H9 (cell line): ENCODE data around the gene DNAJB4. TPM values are rescaled to one million over a fixed set of nuclear protein-coding genes. Genes with fewer than 3 reads are reported as not detected.

ENCODE experiments used
- DNase-seq: peaks from one replicate; pipeline ENCODE4 v3.0.0-alpha.2; 2017
- H2AFZ ChIP-seq: one replicate; pipeline ENCODE4 v1.6.1; 2013; ENCODE audit warnings: mild to moderate bottlenecking, low read length, control low read depth, moderate library complexity
- H2AK5ac ChIP-seq: 2 replicates; pipeline ENCODE4 v1.6.1; 2013; ENCODE audit warnings: low read length, control low read depth, mixed read lengths; ENCODE audit not compliant: insufficient read length
- H2BK120ac ChIP-seq: one replicate; pipeline ENCODE4 v1.6.1; 2013; ENCODE audit warnings: low read depth, mild to moderate bottlenecking, low read length, control low read depth, inconsistent platforms; ENCODE audit not compliant: poor library complexity, severe bottlenecking
- H2BK12ac ChIP-seq: 2 replicates; pipeline ENCODE4 v1.6.1; 2013; ENCODE audit warnings: low read length, control low read depth, mixed read lengths, low read depth; ENCODE audit not compliant: insufficient read length
- H2BK15ac ChIP-seq: 2 replicates; pipeline ENCODE4 v1.6.1; 2013; ENCODE audit warnings: low read depth, low read length, control low read depth
- H2BK20ac ChIP-seq: one replicate; pipeline ENCODE4 v1.6.1; 2013; ENCODE audit warnings: low read depth, mild to moderate bottlenecking, low read length, control low read depth, inconsistent platforms; ENCODE audit not compliant: poor library complexity, severe bottlenecking
- H2BK5ac ChIP-seq: 2 replicates; pipeline ENCODE4 v1.6.1; 2013; ENCODE audit warnings: low read length, control low read depth, mixed read lengths; ENCODE audit not compliant: insufficient read length
- H3K14ac ChIP-seq: 2 replicates; pipeline ENCODE4 v1.6.1; 2013; ENCODE audit warnings: low read length, control low read depth; ENCODE audit not compliant: insufficient read depth
- H3K18ac ChIP-seq: 2 replicates; pipeline ENCODE4 v1.6.1; 2013; ENCODE audit warnings: low read depth, mild to moderate bottlenecking, mixed read lengths, low read length, control low read depth; ENCODE audit not compliant: insufficient read length
- H3K23ac ChIP-seq: 2 replicates; pipeline ENCODE4 v1.6.1; 2013; ENCODE audit warnings: low read length, control low read depth, mixed read lengths, low read depth; ENCODE audit not compliant: insufficient read length
- H3K23me2 ChIP-seq: 2 replicates; pipeline ENCODE4 v1.6.1; 2013; ENCODE audit warnings: low read depth, mild to moderate bottlenecking, mixed read lengths, low read length, control low read depth; ENCODE audit not compliant: insufficient read length, poor library complexity, severe bottlenecking
- H3K27ac ChIP-seq: 2 replicates; pipeline ENCODE4 v1.5.1; 2013; ENCODE audit warnings: low read length, control low read depth, mixed read lengths, low read depth; ENCODE audit not compliant: insufficient read length
- H3K27me3 ChIP-seq: 2 replicates; pipeline ENCODE4 v1.6.1; 2013; ENCODE audit warnings: low read length, control low read depth, inconsistent platforms; ENCODE audit not compliant: insufficient read depth
- H3K4ac ChIP-seq: 2 replicates; pipeline ENCODE4 v1.6.1; 2013; ENCODE audit warnings: low read depth, mild to moderate bottlenecking, control low read depth, inconsistent platforms, low read length, moderate library complexity
- H3K4me1 ChIP-seq: 2 replicates; pipeline ENCODE4 v1.6.1; 2013; ENCODE audit warnings: low read length, control low read depth, inconsistent platforms; ENCODE audit not compliant: insufficient read depth
- H3K4me2 ChIP-seq: 2 replicates; pipeline ENCODE4 v1.6.1; 2013; ENCODE audit warnings: low read length, control low read depth, mixed read lengths; ENCODE audit not compliant: insufficient read length, insufficient read depth
- H3K56ac ChIP-seq: 2 replicates; pipeline ENCODE4 v1.6.1; 2013; ENCODE audit warnings: low read depth, mild to moderate bottlenecking, mixed read lengths, low read length, control low read depth; ENCODE audit not compliant: insufficient read length
- H3K79me1 ChIP-seq: 2 replicates; pipeline ENCODE4 v1.6.1; 2013; ENCODE audit warnings: low read depth, mild to moderate bottlenecking, moderate library complexity, low read length, control low read depth, inconsistent platforms; ENCODE audit not compliant: insufficient read depth, poor library complexity, severe bottlenecking
- H3K79me2 ChIP-seq: 2 replicates; pipeline ENCODE4 v1.6.1; 2013; ENCODE audit warnings: low read length, control low read depth, inconsistent platforms; ENCODE audit not compliant: insufficient read depth
- H3K9ac ChIP-seq: 2 replicates; pipeline ENCODE4 v1.6.1; 2013; ENCODE audit warnings: low read length, control low read depth, mixed read lengths; ENCODE audit not compliant: insufficient read length; ENCODE audit errors: extremely low read depth
- H3K9me3 ChIP-seq: one replicate; pipeline ENCODE4 v1.6.1; 2013; ENCODE audit warnings: low read depth, low read length, inconsistent platforms; ENCODE audit not compliant: control insufficient read depth
- H3T11ph ChIP-seq: one replicate; pipeline ENCODE4 v1.6.1; 2013; ENCODE audit warnings: mild to moderate bottlenecking, low read length, control low read depth, inconsistent platforms
- H4K20me1 ChIP-seq: one replicate; pipeline ENCODE4 v1.6.1; 2013; ENCODE audit not compliant: control insufficient read depth, insufficient read length, insufficient read depth
- H4K5ac ChIP-seq: 2 replicates; pipeline ENCODE4 v1.6.1; 2013; ENCODE audit warnings: low read depth, mild to moderate bottlenecking, mixed read lengths, low read length, control low read depth; ENCODE audit not compliant: insufficient read length
- H4K8ac ChIP-seq: replicated peaks from 2 replicates; pipeline ENCODE4 v1.6.1; 2013; ENCODE audit warnings: low read length, control low read depth, mixed read lengths, low read depth; ENCODE audit not compliant: insufficient read length
- H4K91ac ChIP-seq: 2 replicates; pipeline ENCODE4 v1.6.1; 2013; ENCODE audit warnings: low read depth, mild to moderate bottlenecking, moderate library complexity, mixed read lengths, low read length, control low read depth; ENCODE audit not compliant: insufficient read length
- H3K27ac Mint-ChIP-seq, 3 experiments: 2 replicates in 2 of 3; 3 replicates in 1 of 3; pipeline ENCODE4 v1.8.0; 2020 to 2021; ENCODE audit warnings: mixed read lengths in 3 of 3, mild to moderate bottlenecking in 1 of 3, moderate library complexity in 1 of 3
- H3K27me3 Mint-ChIP-seq: 2 replicates; pipeline ENCODE4 v1.8.0; 2021; ENCODE audit warnings: low read depth, mild to moderate bottlenecking, moderate library complexity, mixed read lengths
- H3K36me3 Mint-ChIP-seq, 3 experiments: 2 replicates in 2 of 3; 3 replicates in 1 of 3; pipeline ENCODE4 v1.8.0; 2020 to 2021; ENCODE audit warnings: low read depth in 3 of 3, mixed read lengths in 3 of 3; ENCODE audit not compliant: insufficient read depth in 1 of 3
- H3K4me1 Mint-ChIP-seq, 2 experiments: 2 replicates each; pipeline ENCODE4 v1.8.0; 2020; ENCODE audit warnings: mixed read lengths in 2 of 2
- H3K4me3 Mint-ChIP-seq, 2 experiments: 2 replicates in 1 of 2; 3 replicates in 1 of 2; pipeline ENCODE4 v1.8.0; 2020 to 2021; ENCODE audit warnings: mild to moderate bottlenecking in 2 of 2, mixed read lengths in 2 of 2, moderate library complexity in 1 of 2
- H3K9me3 Mint-ChIP-seq, 2 experiments: 2 replicates in 1 of 2; 3 replicates in 1 of 2; pipeline ENCODE4 v1.8.0; 2020; ENCODE audit warnings: mild to moderate bottlenecking in 2 of 2, mixed read lengths in 2 of 2, moderate library complexity in 1 of 2
- CTCF ChIP-seq: fragments of 200-600 bp; sonication (generic); conservative IDR thresholded peaks from 3 replicates; pipeline ENCODE4 v1.8.0; 2021; ENCODE audit warnings: antibody characterized with exemption, mild to moderate bottlenecking
- WGBS: extraction: QIAGEN DNeasy Blood & Tissue Kit; methylation state at CpG from one replicate; pipeline ENCODE4 v1.1.7; 2013; ENCODE audit warnings: missing lambda C conversion rate, low lambda C conversion rate, mixed read lengths; ENCODE audit not compliant: insufficient read length; ENCODE audit errors: extremely low coverage; 5-methylcytosine and 5-hydroxymethylcytosine counted together
- total RNA-seq: library from RNA; stranded (reverse); gene quantifications from 2 replicates; pipeline ENCODE4 v1.2.1, GENCODE V29; 2021

DNAJB4 gene
- total RNA-seq, 1 experiment from 2014 or later = 8.1 TPM

- no peak overlapping the region for H3K4ac ChIP-seq
- no peak for DNase-seq
- H2AK5ac ChIP-seq = no peak overlapping the region
- H3K36me3 Mint-ChIP-seq = peaks cover 0 to 8% (median 2%) of the 10 kb centered on the region in 3 experiments; a peak in 4 of 7 replicates
- no peak overlapping the region for H3K4me2 ChIP-seq
- no peaks in the 10 kb centered on the region for H3K23me2 ChIP-seq
- H2BK20ac ChIP-seq = no peak overlapping the region
- no peaks in the 10 kb centered on the region for H3K27me3 ChIP-seq
- no peak overlapping the region for H3K14ac ChIP-seq
- no peak overlapping the region for H2BK15ac ChIP-seq
- no CpG with 5 or more reads among the region's 4 CpGs for WGBS
- H4K5ac ChIP-seq = no peak overlapping the region
- H4K8ac ChIP-seq = no peak overlapping the region
- no peaks in the 10 kb centered on the region for H3K27me3 Mint-ChIP-seq
- no peak overlapping the region for H2AFZ ChIP-seq
- H2BK12ac ChIP-seq = no peak overlapping the region
- H3T11ph ChIP-seq = no peak overlapping the region
- H3K4me3 Mint-ChIP-seq = no peak overlapping the region
- no peak overlapping the region for H3K56ac ChIP-seq
- H3K18ac ChIP-seq = no peak overlapping the region
- no peaks in the 10 kb centered on the region for H3K9me3 ChIP-seq
- no peak overlapping the region for H3K27ac Mint-ChIP-seq
- no peak overlapping the region for H2BK5ac ChIP-seq
- peaks cover 47 to 56% of the 10 kb centered on the region in 2 experiments for H3K4me1 Mint-ChIP-seq
- no peaks in the 10 kb centered on the region for H4K20me1 ChIP-seq
- H3K4me1 ChIP-seq = no peaks in the 10 kb centered on the region
- no peaks in the 10 kb centered on the region for H3K9me3 Mint-ChIP-seq
- H4K91ac ChIP-seq = no peak overlapping the region
- no peak overlapping the region for H3K23ac ChIP-seq
- H3K79me1 ChIP-seq = no peaks in the 10 kb centered on the region
- H3K9ac ChIP-seq = no peak overlapping the region
- H3K79me2 ChIP-seq = peaks cover 15% of the 10 kb centered on the region; the same call in 1 of the 2 replicates
- H2BK120ac ChIP-seq = no peak overlapping the region
- TF ChIP-seq CTCF = no peak
- H3K27ac ChIP-seq = no peak overlapping the region
Measured at GRCh38 chr1:77984629-77985028, 20.1 kb upstream of the DNAJB4 start.
